ENCODE data around the gene TDRD9. TPM values are rescaled to one million over a fixed set of nuclear protein-coding genes. Genes with fewer than 3 reads are reported as not detected.

Gene TDRD9
- total RNA-seq, 1 experiment from 2014 or later: not detected

- H3K36me3 ChIP-seq (ENCODE audit: insufficient read depth, low read length, poor library complexity, severe bottlenecking): no peaks in the 10 kb centered on the region
- TF ChIP-seq EZH2 (IDR thresholded peaks at IDR 0.05; ENCODE audit: borderline replicate concordance, low read depth, low read length, poor library complexity, severe bottlenecking): no peak
- TF ChIP-seq, protein P1, sequence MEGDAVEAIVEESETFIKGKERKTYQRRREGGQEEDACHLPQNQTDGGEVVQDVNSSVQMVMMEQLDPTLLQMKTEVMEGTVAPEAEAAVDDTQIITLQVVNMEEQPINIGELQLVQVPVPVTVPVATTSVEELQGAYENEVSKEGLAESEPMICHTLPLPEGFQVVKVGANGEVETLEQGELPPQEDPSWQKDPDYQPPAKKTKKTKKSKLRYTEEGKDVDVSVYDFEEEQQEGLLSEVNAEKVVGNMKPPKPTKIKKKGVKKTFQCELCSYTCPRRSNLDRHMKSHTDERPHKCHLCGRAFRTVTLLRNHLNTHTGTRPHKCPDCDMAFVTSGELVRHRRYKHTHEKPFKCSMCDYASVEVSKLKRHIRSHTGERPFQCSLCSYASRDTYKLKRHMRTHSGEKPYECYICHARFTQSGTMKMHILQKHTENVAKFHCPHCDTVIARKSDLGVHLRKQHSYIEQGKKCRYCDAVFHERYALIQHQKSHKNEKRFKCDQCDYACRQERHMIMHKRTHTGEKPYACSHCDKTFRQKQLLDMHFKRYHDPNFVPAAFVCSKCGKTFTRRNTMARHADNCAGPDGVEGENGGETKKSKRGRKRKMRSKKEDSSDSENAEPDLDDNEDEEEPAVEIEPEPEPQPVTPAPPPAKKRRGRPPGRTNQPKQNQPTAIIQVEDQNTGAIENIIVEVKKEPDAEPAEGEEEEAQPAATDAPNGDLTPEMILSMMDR (conservative IDR thresholded peaks at IDR 0.05; ENCODE audit: low read depth, low read length): no peak
- H3K27me3 ChIP-seq (replicated peaks; ENCODE audit: insufficient read depth, low read depth, low read length, poor library complexity): peaks cover 6% of the 10 kb centered on the region
- ChIA-PET CTCF (no interaction called here), POLR2A (ENCODE audit: low non-redundant PET) (no interaction called here)
- no peaks in the 10 kb centered on the region for H3K4me1 ChIP-seq (ENCODE audit: insufficient read depth, low read length, poor library complexity, severe bottlenecking)
- intact Hi-C loops (cut with micrococcal nuclease; ENCODE audit: unreplicated experiment): loop anchor here (10.0 kb wide), 1 partner anchor 415 kb away; no protein-coding TSS in a partner anchor
- H3K9me3 ChIP-seq (ENCODE audit: low read depth, low read length, poor library complexity, severe bottlenecking): peaks cover 11% of the 10 kb centered on the region
- no TSS peak for BruUV-seq (replicated peaks)
- H3K27ac ChIP-seq (ENCODE audit: low read depth, low read length, poor library complexity, severe bottlenecking): no peak overlapping the region
- no peak for DNase-seq (ENCODE audit: low spot score)
- no peak overlapping the region for H3K4me3 ChIP-seq (ENCODE audit: low read depth, low read length, poor library complexity, severe bottlenecking)
Measured at GRCh38 chr14:103989964-103990363, 61.7 kb downstream of the TDRD9 start.

GRCh38 chr14:103994535-103995184 is 66.4 kb downstream of the TDRD9 start:
- no peak for TF ChIP-seq EZH2 (IDR thresholded peaks at IDR 0.05; ENCODE audit: borderline replicate concordance, low read depth, low read length, poor library complexity, severe bottlenecking)
- TF ChIP-seq, protein P1 (conservative IDR thresholded peaks at IDR 0.05; ENCODE audit: low read depth, low read length): no peak
- no TSS peak for BruUV-seq (replicated peaks)
- CTCF ChIA-PET: no interaction called here

GRCh38 chr14:103995876-103996275 is 67.6 kb downstream of the TDRD9 start:
- BruUV-seq (replicated peaks): no TSS peak
- Histone ChIP-seq H3K9me3 (ENCODE audit: low read depth, low read length, poor library complexity, severe bottlenecking) (no peaks in the 10 kb centered on the region), H3K36me3 (ENCODE audit: insufficient read depth, low read length, poor library complexity, severe bottlenecking) (no peaks in the 10 kb centered on the region), H3K4me3 (ENCODE audit: low read depth, low read length, poor library complexity, severe bottlenecking) (no peak overlapping the region), H3K27ac (ENCODE audit: low read depth, low read length, poor library complexity, severe bottlenecking) (no peak overlapping the region), H3K27me3 (replicated peaks; ENCODE audit: insufficient read depth, low read depth, low read length, poor library complexity) (peaks cover 23% of the 10 kb centered on the region), H3K4me1 (ENCODE audit: insufficient read depth, low read length, poor library complexity, severe bottlenecking) (no peaks in the 10 kb centered on the region)
- ChIA-PET POLR2A (ENCODE audit: low non-redundant PET) (no interaction called here), CTCF (no interaction called here)
- intact Hi-C loops (cut with micrococcal nuclease; ENCODE audit: unreplicated experiment): no loop called here
- DNase-seq (ENCODE audit: low spot score): no peak
- TF ChIP-seq, protein P1 (conservative IDR thresholded peaks at IDR 0.05; ENCODE audit: low read depth, low read length): no peak
- no peak for TF ChIP-seq EZH2 (IDR thresholded peaks at IDR 0.05; ENCODE audit: borderline replicate concordance, low read depth, low read length, poor library complexity, severe bottlenecking)

More at GRCh38 chr14:103994535-103995184, 66.4 kb downstream of the TDRD9 start:
- no peak overlapping the region for H3K4me3 ChIP-seq (ENCODE audit: low read depth, low read length, poor library complexity, severe bottlenecking)
- POLR2A ChIA-PET (ENCODE audit: low non-redundant PET): no interaction called here
- DNase-seq (ENCODE audit: low spot score): no peak
- no peaks in the 10 kb centered on the region for H3K36me3 ChIP-seq (ENCODE audit: insufficient read depth, low read length, poor library complexity, severe bottlenecking)
- H3K9me3 ChIP-seq (ENCODE audit: low read depth, low read length, poor library complexity, severe bottlenecking): no peaks in the 10 kb centered on the region
- intact Hi-C loops (cut with micrococcal nuclease; ENCODE audit: unreplicated experiment): no loop called here
- H3K4me1 ChIP-seq (ENCODE audit: insufficient read depth, low read length, poor library complexity, severe bottlenecking): no peaks in the 10 kb centered on the region
- H3K27me3 ChIP-seq (replicated peaks; ENCODE audit: insufficient read depth, low read depth, low read length, poor library complexity): peaks cover 23% of the 10 kb centered on the region
- no peak overlapping the region for H3K27ac ChIP-seq (ENCODE audit: low read depth, low read length, poor library complexity, severe bottlenecking)
